ENCODE measurements around the gene NFKB1.
"Not testable (repeated sequence)": the region's sequence is repeated elsewhere in the genome, so short reads cannot be mapped to it uniquely, and the experiment has no call there.

Gene NFKB1

GRCh38 chr4:102565696-102566095 is 64.5 kb downstream of the NFKB1 start:
- no peak for DNase-seq (ENCODE audit: low read depth)

- DNase-seq (ENCODE audit: low read depth): no peak
Observed at GRCh38 chr4:102566426-102566825, 65.3 kb downstream of the NFKB1 start.

GRCh38 chr4:102567427-102567826 is 66.3 kb downstream of the NFKB1 start:
- DNase-seq (ENCODE audit: low read depth): no peak

- peak; percentile 67 for DNase-seq (ENCODE audit: low read depth)
Observed at GRCh38 chr4:102569200-102569599, 68.0 kb downstream of the NFKB1 start.

- DNase-seq (ENCODE audit: low read depth): not testable (repeated sequence)
Observed at GRCh38 chr4:102570211-102570610, 69.1 kb downstream of the NFKB1 start.

- DNase-seq (ENCODE audit: low read depth): no peak
Observed at GRCh38 chr4:102572452-102572851, 71.3 kb downstream of the NFKB1 start.

GRCh38 chr4:102574317-102574716 is 73.2 kb downstream of the NFKB1 start:
- DNase-seq (ENCODE audit: low read depth): peak; percentile 82

- DNase-seq (ENCODE audit: low read depth): peak; percentile 74
Observed at GRCh38 chr4:102575369-102576129, 74.4 kb downstream of the NFKB1 start.

- DNase-seq (ENCODE audit: low read depth): no peak
Observed at GRCh38 chr4:102578270-102578669, 77.1 kb downstream of the NFKB1 start.

- peak; percentile 39 for DNase-seq (ENCODE audit: low read depth)
Observed at GRCh38 chr4:102578819-102579218, 77.7 kb downstream of the NFKB1 start.

GRCh38 chr4:102579794-102580462 is 78.8 kb downstream of the NFKB1 start:
- DNase-seq (ENCODE audit: low read depth): no peak

- DNase-seq (ENCODE audit: low read depth): no peak
Observed at GRCh38 chr4:102580463-102580842, 79.3 kb downstream of the NFKB1 start.

GRCh38 chr4:102584091-102584490 is 82.9 kb downstream of the NFKB1 start:
- no peak for DNase-seq (ENCODE audit: low read depth)

- no peak for DNase-seq (ENCODE audit: low read depth)
Observed at GRCh38 chr4:102585329-102585728, 84.2 kb downstream of the NFKB1 start.

GRCh38 chr4:102586002-102586643 is 85.0 kb downstream of the NFKB1 start:
- no peak for DNase-seq (ENCODE audit: low read depth)

- no peak for DNase-seq (ENCODE audit: low read depth)
Observed at GRCh38 chr4:102586644-102587021, 85.5 kb downstream of the NFKB1 start.

GRCh38 chr4:102589743-102590142 is 88.6 kb downstream of the NFKB1 start:
- no peak for DNase-seq (ENCODE audit: low read depth)

GRCh38 chr4:102592256-102592655 is 91.1 kb downstream of the NFKB1 start:
- DNase-seq (ENCODE audit: low read depth): no peak

GRCh38 chr4:102593147-102593546 is 92.0 kb downstream of the NFKB1 start:
- DNase-seq (ENCODE audit: low read depth): no peak

GRCh38 chr4:102594000-102594399 is 92.8 kb downstream of the NFKB1 start:
- DNase-seq (ENCODE audit: low read depth): no peak

GRCh38 chr4:102596532-102596931 is 95.4 kb downstream of the NFKB1 start:
- no peak for DNase-seq (ENCODE audit: low read depth)

GRCh38 chr4:102598086-102598761 is 97.1 kb downstream of the NFKB1 start:
- no peak for DNase-seq (ENCODE audit: low read depth)

Measured in amniotic epithelial cell (primary cell).